GM12878 (cell line): ENCODE results near the gene SIN3A. TPM values are rescaled to one million over a fixed set of nuclear protein-coding genes. Genes with fewer than 3 reads are reported as not detected.

Source experiments
- BRCA1 ChIP-seq: IDR thresholded peaks from 2 replicates; pipeline ENCODE4 v1.6.1; 2011; ENCODE audit warnings: low read depth, low read length, improper control_type of control experiment
- DPF2 ChIP-seq: fragments of 450-650 bp; IDR thresholded peaks from 2 replicates; pipeline ENCODE4 v1.6.1; 2017; ENCODE audit warnings: mild to moderate bottlenecking
- IKZF1 ChIP-seq: fragments of 450-650 bp; conservative IDR thresholded peaks from 2 replicates; pipeline ENCODE4 v1.6.1; 2017; ENCODE audit warnings: antibody characterized with exemption, mild to moderate bottlenecking
- NRF1 ChIP-seq: conservative IDR thresholded peaks from 2 replicates; pipeline ENCODE4 v1.6.1; 2011; ENCODE audit warnings: mild to moderate bottlenecking, low read depth, low read length, improper control_type of control experiment
- POLR2AphosphoS2 ChIP-seq: IDR thresholded peaks from 2 replicates; pipeline ENCODE4 v1.6.1; 2011; ENCODE audit warnings: low read depth, mild to moderate bottlenecking, low read length, improper control_type of control experiment, moderate library complexity
- PRDM15 ChIP-seq: fragments of 450-650 bp; formaldehyde crosslinking; IDR thresholded peaks from 2 replicates; pipeline ENCODE4 v1.4.0; 2020; ENCODE audit warnings: mild to moderate bottlenecking, moderate library complexity
- RAD51 ChIP-seq: fragments of 450-650 bp; IDR thresholded peaks from 2 replicates; pipeline ENCODE4 v1.6.1; 2016; ENCODE audit warnings: moderate library complexity, mild to moderate bottlenecking, inconsistent platforms
- SREBF2 ChIP-seq: IDR thresholded peaks from 2 replicates; pipeline ENCODE4 v1.6.1; 2012; ENCODE audit warnings: mild to moderate bottlenecking, low read length
- ZNF217 ChIP-seq: fragments of 450-650 bp; IDR thresholded peaks from 2 replicates; pipeline ENCODE4 v1.6.1; 2017; ENCODE audit warnings: antibody characterized with exemption, mild to moderate bottlenecking
- polyA plus RNA-seq, 11 experiments: library from polyadenylated mRNA; depleted of rRNA in 4 of 11; unstranded in 6 of 11; stranded (reverse) in 5 of 11; fragments of >200 nt; fragmentation: Nextera tagmentation in 4 of 11; fragmentation: Illumina TruSeq in 1 of 11; extraction: Ambion mirVana in 4 of 11; extraction: Trizol in 1 of 11; gene quantifications; 1 replicate in 1 of 11; 2 replicates in 10 of 11; pipeline versions ENCODE4 v1.2.1 to v1.2.3, GENCODE V29; 2011 to 2016; ENCODE audit warnings: inconsistent platforms in 2 of 11, missing spikeins in 2 of 11, low read depth in 1 of 11
- total RNA-seq, 4 experiments: library from RNA; depleted of rRNA in 3 of 4; stranded (reverse); fragments of >200 nt in 3 of 4; fragmentation: Illumina TruSeq in 1 of 4; extraction: Trizol in 1 of 4; gene quantifications; 2 replicates each; pipeline versions ENCODE4 v1.2.1 to v1.2.3, GENCODE V29; 2013 to 2021
- TF ChIP-seq, protein P1 (sequence below): IDR thresholded peaks from 2 replicates; pipeline ENCODE4 v1.6.1; 2012; ENCODE audit warnings: mild to moderate bottlenecking, low read depth, low read length

The SIN3A gene
- total and polyA plus RNA-seq, 10 of the 15 experiments (the other 5 are each of a cell fraction or from before 2014, with no cell fraction given), result 6.4 to 62.2 (median 29.2) TPM

DNA sequence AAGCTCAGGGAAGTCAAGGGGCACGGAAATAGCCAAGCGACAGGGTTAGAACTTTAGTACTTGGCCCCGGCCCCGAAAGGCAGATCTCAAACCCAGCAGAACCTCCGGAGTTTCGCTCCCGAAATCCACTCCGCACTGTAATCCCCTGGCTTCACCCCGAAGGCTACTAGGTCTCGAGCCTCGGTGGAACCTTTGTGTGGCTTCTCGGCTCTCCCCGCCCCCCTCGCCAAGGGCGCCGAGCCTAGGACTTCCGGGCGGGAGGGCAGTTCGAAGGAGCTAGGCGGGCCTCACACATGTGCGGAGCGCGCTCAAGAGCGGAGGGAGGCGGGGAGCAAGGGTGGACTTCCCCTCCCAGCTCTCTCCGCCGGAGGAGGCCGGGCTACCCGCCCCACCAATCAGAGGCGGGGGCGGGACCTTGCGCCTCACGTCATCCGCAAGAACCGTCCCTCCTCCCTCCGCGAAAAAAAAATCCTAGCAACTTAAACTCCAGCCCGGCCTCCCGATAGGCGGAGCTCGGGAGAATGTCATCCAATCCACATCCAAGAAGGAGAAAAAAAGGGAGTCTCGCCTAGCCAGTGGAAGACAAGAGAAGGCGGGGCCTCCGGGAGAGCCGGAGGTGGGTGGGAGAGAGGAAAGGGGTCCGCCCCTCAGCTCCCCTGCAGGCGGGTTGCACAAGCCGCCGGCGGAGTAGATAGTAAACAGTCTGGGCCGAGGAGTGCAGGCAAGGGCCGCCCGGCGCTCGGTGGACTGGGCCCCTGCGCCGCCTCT, 2.4 kb upstream of the SIN3A start (continued):
- TF ChIP-seq PRDM15 (CRISPR knock-in tag) (no peak), SREBF2 (no peak), BRCA1 (no peak), DPF2 (no peak), NRF1 (0 out of 2 replicates have a peak, but pooled peaks have one; percentile 33), IKZF1 (no peak; the same call in 1 of the 2 replicates), RAD51 (no peak), ZNF217 (no peak), POLR2AphosphoS2 (no peak)
- TF ChIP-seq, protein P1, sequence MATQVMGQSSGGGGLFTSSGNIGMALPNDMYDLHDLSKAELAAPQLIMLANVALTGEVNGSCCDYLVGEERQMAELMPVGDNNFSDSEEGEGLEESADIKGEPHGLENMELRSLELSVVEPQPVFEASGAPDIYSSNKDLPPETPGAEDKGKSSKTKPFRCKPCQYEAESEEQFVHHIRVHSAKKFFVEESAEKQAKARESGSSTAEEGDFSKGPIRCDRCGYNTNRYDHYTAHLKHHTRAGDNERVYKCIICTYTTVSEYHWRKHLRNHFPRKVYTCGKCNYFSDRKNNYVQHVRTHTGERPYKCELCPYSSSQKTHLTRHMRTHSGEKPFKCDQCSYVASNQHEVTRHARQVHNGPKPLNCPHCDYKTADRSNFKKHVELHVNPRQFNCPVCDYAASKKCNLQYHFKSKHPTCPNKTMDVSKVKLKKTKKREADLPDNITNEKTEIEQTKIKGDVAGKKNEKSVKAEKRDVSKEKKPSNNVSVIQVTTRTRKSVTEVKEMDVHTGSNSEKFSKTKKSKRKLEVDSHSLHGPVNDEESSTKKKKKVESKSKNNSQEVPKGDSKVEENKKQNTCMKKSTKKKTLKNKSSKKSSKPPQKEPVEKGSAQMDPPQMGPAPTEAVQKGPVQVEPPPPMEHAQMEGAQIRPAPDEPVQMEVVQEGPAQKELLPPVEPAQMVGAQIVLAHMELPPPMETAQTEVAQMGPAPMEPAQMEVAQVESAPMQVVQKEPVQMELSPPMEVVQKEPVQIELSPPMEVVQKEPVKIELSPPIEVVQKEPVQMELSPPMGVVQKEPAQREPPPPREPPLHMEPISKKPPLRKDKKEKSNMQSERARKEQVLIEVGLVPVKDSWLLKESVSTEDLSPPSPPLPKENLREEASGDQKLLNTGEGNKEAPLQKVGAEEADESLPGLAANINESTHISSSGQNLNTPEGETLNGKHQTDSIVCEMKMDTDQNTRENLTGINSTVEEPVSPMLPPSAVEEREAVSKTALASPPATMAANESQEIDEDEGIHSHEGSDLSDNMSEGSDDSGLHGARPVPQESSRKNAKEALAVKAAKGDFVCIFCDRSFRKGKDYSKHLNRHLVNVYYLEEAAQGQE, result no peak
